SK-N-SH (cell line): ENCODE measurements around the gene PARVA.

Experiments used
- JUND ChIP-seq: IDR thresholded peaks from 2 replicates; pipeline ENCODE4 v1.4.0; 2012
- MXI1 ChIP-seq: IDR thresholded peaks from 2 replicates; pipeline ENCODE4 v1.6.1; 2012; ENCODE audit warnings: mild to moderate bottlenecking, low read depth, low read length, improper control_type of control experiment
- POLR2AphosphoS5 ChIP-seq: IDR thresholded peaks from 2 replicates; pipeline ENCODE4 v1.6.1; 2012; ENCODE audit warnings: low read depth, low read length
- RAD21 ChIP-seq: IDR thresholded peaks from 2 replicates; pipeline ENCODE4 v1.6.1; 2012; ENCODE audit warnings: mild to moderate bottlenecking, low read length
- RCOR1 ChIP-seq: fragments of 150-350 bp; IDR thresholded peaks from 2 replicates; pipeline ENCODE4 v1.6.1; 2017; ENCODE audit warnings: antibody characterized with exemption, low read length
- SMC3 ChIP-seq: IDR thresholded peaks from 2 replicates; pipeline ENCODE4 v1.6.1; 2012; ENCODE audit warnings: low read depth, low read length, improper control_type of control experiment
- TAF1 ChIP-seq: IDR thresholded peaks from 2 replicates; pipeline ENCODE4 v1.6.1; 2012; ENCODE audit warnings: low read depth, mild to moderate bottlenecking, low read length, moderate library complexity, borderline replicate concordance
- YY1 ChIP-seq: IDR thresholded peaks from 2 replicates; pipeline ENCODE4 v1.4.0; 2012; ENCODE audit warnings: low read depth, mild to moderate bottlenecking
- TF ChIP-seq, protein P1 (sequence below): IDR thresholded peaks from 2 replicates; pipeline ENCODE4 v1.4.0; 2012; ENCODE audit warnings: low read depth, borderline replicate concordance
- TF ChIP-seq, protein P2 (sequence below): fragments of 200-600 bp; sonication (generic); IDR thresholded peaks from 2 replicates; pipeline ENCODE4 v1.6.1; 2017; ENCODE audit warnings: antibody characterized with exemption, mild to moderate bottlenecking, moderate library complexity
- TF ChIP-seq, protein P3 (sequence below): fragments of 150-350 bp; IDR thresholded peaks from 2 replicates; pipeline ENCODE4 v1.6.1; 2017; ENCODE audit warnings: antibody characterized with exemption, low read length, low read depth, borderline replicate concordance
- TF ChIP-seq, protein P4 (sequence below): IDR thresholded peaks from 2 replicates; pipeline ENCODE4 v1.4.0; 2012; ENCODE audit warnings: low read depth

DNA sequence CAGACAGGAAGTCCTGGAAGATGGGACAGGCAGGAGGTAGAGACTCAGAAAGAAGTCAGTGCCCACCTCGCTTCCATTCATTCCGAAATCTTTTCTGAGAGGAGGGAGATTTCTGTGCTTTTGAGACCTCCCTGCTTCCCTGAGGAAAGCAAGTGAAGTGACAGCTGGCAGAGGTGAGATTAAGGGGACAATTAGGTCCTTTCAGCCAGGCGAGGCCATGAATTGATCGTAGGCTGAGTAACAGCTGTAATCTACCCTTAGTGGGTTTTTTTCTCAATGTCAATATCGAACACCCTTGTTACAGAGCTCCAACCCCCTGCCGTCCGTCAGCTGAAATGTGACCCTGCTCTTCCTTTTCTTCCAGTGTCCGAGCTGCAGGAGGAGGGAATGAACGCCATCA lies 96.0 kb downstream of the PARVA start:
- TF ChIP-seq, protein P1, sequence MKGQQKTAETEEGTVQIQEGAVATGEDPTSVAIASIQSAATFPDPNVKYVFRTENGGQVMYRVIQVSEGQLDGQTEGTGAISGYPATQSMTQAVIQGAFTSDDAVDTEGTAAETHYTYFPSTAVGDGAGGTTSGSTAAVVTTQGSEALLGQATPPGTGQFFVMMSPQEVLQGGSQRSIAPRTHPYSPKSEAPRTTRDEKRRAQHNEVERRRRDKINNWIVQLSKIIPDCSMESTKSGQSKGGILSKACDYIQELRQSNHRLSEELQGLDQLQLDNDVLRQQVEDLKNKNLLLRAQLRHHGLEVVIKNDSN, result no peak
- TF ChIP-seq, protein P2, sequence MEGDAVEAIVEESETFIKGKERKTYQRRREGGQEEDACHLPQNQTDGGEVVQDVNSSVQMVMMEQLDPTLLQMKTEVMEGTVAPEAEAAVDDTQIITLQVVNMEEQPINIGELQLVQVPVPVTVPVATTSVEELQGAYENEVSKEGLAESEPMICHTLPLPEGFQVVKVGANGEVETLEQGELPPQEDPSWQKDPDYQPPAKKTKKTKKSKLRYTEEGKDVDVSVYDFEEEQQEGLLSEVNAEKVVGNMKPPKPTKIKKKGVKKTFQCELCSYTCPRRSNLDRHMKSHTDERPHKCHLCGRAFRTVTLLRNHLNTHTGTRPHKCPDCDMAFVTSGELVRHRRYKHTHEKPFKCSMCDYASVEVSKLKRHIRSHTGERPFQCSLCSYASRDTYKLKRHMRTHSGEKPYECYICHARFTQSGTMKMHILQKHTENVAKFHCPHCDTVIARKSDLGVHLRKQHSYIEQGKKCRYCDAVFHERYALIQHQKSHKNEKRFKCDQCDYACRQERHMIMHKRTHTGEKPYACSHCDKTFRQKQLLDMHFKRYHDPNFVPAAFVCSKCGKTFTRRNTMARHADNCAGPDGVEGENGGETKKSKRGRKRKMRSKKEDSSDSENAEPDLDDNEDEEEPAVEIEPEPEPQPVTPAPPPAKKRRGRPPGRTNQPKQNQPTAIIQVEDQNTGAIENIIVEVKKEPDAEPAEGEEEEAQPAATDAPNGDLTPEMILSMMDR, result no peak
- no peak for TF ChIP-seq MXI1
- TF ChIP-seq RCOR1, result no peak
- TF ChIP-seq RAD21, result no peak
- no peak for TF ChIP-seq SMC3
- no peak for TF ChIP-seq YY1
- TF ChIP-seq, protein P3, sequence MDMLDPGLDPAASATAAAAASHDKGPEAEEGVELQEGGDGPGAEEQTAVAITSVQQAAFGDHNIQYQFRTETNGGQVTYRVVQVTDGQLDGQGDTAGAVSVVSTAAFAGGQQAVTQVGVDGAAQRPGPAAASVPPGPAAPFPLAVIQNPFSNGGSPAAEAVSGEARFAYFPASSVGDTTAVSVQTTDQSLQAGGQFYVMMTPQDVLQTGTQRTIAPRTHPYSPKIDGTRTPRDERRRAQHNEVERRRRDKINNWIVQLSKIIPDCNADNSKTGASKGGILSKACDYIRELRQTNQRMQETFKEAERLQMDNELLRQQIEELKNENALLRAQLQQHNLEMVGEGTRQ, result no peak
- TF ChIP-seq JUND, result no peak
- no peak for TF ChIP-seq POLR2AphosphoS5
- TF ChIP-seq, protein P4, sequence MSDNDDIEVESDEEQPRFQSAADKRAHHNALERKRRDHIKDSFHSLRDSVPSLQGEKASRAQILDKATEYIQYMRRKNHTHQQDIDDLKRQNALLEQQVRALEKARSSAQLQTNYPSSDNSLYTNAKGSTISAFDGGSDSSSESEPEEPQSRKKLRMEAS, result no peak
- no peak for TF ChIP-seq TAF1
